Activated CD4-positive, alpha-beta T cell treated with anti-CD3 and anti-CD28 coated beads, Interleukin-2, Interleukin-4, amounts not matched to agents 100 ng/mL and 50 ng/mL, durations not matched to agents 16 hours and 8 hours (primary cell): ENCODE results near the gene DMXL2.
"Not testable (repeated sequence)": the region's sequence is repeated elsewhere in the genome, so short reads cannot be mapped to it uniquely, and the experiment has no call there.

Experiments used
- DNase-seq: peaks from one replicate; pipeline ENCODE4 v3.0.0-alpha.2; 2020; ENCODE audit warnings: low spot score

Gene DMXL2

DNA sequence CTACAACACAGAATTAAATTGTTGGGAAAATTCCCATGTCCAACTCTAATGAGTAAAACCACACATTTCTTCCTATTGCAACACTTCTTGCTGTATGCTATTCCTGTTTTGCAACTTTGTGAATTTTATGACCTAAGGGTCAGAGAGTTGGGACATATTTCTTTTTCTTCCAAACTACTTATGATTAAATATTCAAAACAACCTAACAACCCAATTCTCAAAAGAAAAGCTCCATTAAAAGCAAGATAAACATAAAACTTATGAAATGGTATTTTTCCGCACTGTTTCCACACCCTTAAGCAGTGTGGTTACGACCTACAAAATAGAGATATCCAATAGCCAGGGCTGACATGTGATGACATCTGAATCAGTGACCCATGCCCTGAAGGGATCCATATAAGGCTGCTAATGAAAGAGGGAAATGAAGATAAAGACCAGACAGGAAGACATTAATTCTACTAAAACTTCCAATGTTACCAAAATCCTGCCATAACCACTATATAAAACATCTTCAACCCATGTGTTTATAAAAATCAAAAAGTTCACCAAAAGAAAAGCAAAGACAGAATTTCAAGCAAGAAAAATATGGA, 45.6 kb downstream of the DMXL2 start:
- DNase-seq, result no peak

DNA sequence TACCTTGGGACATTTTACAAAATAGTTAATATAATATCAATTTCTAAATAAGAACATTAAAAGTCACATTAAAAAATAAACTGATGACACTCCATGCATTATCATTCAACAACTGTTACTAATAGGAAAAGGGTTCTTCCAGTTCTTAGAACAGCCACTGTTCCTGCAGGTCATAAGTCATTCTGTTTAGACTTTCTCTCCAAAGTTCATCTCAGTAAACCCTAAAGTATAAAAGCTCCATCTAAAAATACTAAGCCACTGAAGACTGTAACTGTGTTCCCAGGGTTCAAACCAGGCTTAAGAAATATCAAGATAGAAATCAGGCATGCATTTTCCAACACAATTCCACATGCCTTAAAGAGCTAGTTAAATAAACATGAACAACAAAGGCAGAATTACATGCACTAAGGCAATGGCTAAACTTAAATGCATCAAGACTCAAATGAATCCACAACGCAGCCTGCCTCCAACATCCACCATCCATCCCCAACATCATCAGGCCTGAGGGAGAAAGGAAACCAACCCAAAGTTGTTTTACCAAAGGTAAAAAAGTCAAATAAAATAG, 46.2 kb downstream of the DMXL2 start:
- DNase-seq, result no peak

DNA sequence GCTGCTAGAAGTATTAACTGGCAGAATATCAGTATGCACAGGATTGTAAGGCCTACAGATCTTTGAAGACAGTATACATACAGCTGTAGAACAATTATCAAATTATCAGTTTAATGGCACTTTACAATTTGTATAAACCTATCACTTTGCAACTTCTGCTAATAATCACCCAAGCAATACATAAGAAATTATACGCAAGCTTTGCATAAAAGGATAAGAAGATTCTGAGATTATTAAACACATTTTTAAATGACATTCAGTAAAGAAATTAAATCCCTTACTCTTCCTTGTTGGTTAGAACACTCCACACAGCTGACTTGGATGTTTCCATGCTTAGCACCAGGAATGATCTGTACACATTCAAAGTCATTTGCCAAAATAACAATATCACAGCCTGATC, 46.8 kb downstream of the DMXL2 start:
- DNase-seq, result no peak

DNA sequence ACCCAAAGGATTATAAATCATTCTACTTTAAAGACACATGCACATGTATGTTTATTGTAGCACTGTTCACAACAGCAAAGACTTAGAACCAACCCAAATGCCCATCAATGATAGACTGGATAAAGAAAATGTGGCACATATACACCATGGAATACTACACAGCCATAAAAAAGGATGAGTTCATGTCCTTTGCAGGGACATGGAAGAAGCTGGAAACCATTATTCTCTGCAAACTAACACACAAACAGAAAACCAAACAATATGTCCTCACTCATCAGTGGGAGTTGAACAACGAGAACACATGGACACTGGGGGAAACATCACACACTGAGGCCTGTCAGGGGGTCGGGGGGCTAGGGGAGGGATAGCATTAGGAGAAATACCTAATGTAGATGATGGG, 49.2 kb downstream of the DMXL2 start:
- DNase-seq, result not testable (repeated sequence)

DNA sequence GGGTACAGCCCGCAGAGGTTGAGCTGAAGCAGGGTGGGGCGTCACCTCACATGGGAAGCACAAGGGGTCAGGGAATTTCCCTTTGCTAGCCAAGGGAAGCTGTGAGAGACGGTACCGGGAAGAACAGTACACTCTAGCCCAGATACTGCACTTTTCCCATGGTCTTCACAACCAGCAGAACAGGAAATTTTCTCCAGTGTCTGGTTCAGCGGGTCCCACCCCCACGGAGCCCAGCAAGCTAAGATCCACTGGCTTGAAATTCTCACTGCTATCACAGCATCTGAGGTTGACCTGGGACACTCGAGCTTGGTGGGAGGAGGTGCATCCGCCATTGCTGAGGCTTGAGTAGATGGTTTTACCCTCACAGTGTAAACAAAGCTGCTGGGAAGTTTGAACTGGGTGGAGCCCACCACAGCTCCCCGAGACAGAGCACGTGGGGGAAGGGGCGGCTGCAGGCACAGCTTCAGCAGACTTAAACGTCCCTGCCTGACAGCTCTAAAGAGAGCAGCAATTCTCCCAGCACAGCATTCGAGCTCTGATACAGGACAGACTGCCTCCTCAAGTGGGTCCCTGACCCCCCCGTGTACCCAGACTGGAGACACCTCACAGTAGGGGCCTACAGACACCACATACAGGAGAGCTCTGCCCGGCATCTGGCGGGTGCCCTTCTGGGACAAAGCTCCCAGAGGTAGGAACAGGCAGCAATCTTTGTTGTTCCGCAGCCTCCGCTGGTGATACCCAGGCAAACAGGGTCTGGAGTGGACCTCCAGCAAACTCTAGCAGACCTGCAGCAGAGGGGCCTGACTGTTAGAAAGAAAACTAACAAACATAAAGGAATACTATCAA, 53.4 kb downstream of the DMXL2 start:
- not testable (repeated sequence) for DNase-seq

DNA sequence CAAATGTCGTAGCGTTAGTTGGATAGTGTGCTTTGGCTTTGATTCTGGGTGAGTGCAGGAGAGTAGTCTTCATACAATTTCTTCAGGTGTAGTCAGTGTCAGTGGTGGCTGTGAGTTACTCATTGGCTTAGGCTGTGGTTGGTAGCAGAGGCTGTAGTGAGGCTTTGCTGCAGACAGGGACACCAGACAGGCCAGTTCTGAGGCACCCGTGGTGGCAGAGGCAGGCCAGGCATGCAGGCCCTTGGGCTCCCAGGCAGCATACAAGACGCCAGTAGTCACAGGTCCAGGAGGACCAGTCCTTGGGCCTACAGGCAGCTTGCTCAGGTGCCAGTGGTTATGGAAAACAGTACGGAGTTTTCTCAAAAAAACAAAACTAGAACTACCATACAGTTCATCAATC, 61.3 kb downstream of the DMXL2 start:
- no peak for DNase-seq

DNA sequence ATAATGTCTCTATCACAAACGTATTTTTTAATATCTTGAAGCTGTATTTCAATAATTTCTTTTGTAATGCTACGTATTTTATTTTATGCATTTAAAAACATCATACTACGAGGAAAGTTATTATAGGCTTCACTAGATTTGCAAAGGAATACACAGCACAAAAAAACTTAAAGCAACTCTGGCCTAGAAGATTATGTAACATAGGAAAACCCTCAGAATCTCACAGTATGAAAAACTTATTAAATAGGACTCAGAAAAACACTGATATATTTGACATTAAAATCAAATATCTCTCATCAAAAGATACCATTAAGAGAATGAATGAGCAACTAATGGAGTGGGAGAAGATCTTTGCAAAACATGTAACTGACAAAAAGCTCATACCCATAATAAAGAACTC, 63.7 kb downstream of the DMXL2 start:
- DNase-seq, result no peak

DNA sequence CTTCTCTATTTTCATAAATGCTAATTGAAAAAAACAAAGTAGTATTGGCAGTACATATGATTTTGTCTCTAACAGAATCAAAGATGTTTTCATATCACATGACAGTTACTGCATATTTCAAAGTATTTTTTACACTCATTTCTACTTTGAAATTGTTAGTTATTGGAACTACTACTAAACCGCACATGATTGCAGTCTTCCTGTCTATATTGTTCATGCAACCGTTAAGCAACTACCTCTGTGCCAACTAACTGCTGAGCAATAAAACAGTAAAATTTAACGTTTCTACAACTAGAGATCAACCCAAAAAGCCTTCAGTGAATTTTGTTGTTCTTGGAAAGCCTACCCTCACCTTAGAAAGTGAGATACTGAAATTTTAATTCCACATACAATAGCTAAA, 64.2 kb downstream of the DMXL2 start:
- no peak for DNase-seq

DNA sequence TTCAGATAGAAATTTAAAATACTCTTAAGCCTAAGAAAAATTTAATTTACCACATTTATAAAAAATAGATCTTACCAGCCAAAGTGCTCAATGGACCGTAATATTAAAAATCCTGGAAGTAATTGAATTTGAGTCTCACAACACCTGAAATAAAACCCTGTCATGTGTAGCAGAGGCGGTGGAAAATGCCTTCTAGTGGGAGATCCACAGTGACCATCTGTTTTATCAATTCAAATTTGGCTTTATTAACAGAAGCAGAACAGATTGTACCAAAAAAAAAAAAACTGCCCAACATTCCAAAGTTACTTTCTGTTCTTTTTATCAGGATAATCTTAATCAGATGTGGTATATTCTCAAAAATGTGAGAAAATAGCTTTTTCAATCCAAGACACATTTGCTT, 71.7 kb downstream of the DMXL2 start:
- DNase-seq, result no peak

DNA sequence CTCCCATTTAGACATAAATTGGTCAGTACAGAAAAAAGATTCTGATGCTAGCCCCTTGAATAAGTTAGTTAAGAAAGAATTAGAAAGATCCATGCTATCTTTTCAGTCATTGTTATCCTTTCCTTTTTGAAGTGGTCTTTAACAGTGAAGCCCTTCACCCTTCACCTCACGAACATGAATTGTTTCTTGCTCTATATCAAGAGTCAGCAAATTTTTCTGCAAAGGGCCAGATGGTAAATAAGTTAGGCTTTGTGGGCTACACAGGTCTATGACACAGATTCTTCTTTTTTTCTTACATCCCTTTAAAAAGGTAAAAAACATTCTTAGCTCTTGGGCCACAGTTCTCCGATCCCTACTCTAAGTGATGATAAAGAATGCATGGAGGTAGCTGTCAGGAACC, 74.9 kb downstream of the DMXL2 start:
- DNase-seq, result no peak

DNA sequence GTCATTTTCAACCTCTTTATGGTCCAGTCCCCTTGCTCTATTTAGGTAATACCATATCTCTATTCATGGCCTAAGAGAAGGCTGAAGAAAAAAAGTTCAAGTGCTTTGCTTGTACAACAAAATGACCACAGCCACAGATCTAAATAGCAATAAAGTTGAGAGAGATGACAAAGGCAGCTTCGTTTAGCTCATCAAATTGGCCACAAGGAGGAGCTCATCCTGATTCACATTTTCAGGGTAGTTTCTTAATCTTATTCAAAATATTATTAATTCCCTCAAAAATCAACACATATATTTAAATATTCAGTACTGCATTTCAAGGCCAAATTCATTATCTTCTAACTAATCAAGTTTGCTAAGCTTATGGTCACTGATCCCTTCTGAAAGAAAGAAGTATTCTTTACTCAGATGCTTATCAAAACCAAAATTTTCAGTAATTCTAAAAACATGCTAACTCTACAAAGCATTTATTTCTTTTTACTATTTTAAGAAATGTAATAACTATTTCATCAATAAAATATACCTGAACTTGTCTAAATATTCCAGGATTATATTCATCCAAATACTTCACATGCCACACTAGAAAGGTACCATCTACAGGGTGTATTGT, 85.5 kb downstream of the DMXL2 start:
- DNase-seq, result peak; percentile 13

DNA sequence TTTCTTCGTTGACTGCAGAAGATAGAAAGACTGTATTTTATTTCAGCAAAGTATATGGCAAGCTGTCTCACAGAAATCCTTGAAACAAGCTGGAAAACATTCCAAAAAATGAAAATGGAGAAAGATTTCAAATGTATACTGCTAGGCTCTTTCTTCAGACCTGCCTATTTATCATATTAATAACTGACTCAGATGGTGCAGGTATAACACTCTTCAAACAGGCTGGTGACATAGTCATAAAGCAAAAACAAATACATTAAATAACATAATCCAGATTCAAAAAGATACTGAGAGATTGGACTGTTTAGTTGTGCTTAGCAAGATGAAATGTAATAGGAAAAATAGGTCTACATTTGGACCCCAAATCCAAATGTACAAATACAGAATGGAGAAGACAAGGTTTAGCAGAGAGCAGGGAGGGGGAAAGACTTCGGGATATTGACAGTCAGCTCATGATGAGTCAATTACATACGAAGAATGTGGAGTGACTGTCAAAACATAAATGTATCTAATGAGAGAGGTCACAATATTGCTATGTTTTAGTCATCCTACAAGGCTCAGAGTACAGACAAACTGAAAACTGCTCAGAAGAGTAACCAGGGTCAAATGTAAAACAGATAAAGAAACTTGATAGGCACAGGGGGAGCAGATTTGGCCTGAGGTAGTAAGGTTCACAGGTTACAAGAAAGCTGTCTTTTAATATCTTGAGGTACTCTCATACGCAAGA, 88.7 kb downstream of the DMXL2 start:
- DNase-seq, result peak; percentile 9

DNA sequence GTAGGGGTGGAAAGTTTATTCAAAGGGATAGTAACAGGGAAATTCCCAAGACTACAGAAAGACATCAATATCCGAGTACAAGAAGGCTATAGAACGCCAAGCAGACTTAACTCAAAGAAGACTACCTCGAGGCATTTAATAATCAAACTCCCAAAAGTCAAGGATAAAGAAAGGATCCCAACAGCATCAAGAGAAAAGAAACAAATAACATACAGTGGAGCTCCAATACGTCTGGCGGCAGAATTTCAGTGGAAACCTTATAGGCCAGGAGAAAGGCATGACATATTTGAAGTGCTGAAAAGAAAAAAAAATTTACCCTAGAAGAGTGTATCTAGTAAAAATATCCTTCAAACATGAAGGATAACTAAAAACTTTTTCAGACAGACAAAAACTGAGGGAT, 95.6 kb downstream of the DMXL2 start:
- no peak for DNase-seq

DNA sequence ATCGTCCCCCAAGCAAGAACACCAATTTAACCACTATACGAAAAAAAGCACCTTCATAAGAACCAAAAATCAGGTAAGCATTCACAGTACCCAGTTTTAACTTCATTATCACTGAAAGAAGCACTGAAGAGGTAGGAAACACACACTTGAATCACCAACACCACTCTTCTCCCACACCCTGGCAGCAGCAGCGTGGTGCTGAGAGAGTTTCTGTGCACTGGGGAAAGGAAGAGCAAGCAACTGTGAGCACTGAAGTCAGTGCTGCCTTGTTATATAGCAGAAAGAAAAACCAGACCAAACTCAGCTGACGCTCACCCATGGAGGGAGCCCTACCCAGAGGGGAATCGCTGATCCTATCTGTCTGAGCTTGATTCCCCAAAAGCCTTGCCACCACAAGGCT, 98.2 kb downstream of the DMXL2 start:
- DNase-seq, result no peak

DNA sequence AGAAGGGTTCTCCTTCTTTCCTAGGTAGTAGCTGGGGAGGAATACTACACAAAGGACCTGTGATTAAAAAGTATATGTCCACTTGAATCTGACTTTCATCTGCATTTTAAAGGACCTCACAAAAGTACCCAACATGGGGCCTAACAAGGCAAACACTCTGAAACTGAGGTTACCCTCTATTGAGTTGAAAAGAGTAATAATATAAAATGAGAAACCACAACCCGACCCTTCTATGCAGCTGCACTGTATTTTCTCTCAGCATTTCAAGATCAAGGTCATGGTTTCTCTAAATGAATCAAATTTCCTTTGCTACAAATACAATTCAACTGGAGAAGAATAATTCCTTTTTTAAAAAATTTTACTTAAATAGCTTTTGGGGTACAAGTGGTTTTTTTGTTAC, 106.3 kb downstream of the DMXL2 start:
- DNase-seq, result no peak

DNA sequence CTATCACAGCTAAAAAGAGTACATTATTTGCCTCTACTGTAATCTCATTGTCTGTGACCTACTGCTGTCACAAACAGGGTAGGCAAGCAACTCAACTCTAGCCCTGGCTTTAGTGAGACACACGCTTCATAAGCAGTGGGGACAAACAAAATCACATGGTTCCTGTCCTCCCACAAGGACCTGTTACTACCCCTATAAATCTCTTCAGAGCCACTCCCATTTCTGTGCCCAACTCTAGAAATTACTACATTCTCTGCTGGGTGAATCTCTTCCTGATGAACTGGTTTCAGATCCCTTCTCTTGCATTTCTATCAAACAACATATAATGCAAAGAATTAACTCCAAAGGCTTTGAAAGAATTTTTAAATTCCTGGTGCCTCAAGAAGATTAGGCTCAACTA, 117.3 kb downstream of the DMXL2 start:
- DNase-seq, result no peak

DNA sequence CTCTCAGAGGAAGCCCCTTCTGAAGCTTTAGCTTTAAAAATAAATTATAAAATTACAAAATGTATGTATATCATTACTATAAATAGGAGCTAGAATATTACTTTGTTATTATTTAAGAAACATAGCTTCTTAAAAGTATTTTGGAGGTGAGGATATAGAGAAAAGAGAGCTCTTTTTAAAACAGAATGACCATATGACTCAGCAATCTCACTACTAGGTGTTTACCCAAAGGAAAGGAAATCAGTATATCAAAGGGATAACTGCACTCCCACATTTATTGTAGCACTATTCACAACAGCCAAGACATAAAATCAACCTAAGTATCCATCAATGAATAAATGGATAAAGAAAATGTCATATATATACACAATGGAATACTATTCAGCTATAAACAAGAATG, 119.6 kb downstream of the DMXL2 start:
- no peak for DNase-seq

DNA sequence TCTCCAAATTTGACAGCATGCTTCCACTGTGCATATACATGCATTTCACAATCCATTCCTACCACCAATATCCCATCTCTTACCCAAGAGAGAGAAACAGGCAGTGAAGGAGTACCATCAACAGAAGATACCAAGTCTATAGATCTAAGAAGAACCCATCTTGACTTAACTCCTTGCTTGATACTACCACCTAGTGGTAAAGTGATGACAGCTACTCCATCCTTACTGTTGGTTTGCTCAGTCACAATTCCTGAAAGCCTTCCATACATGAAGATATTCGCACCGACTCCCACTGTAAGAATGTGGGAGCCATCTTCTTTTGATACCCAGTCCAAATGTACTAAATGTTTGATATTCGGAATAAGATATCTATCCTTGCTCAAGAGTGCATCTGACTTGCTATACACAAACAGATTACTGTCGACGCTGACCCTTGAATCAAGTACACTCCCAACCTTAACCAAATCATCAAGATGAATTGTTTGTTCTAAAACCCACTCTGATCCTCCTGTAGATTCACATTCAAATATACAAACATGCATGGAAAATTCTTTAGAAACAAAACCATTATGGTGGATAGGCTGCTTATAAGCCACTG, 123.1 kb downstream of the DMXL2 start:
- DNase-seq, result peak; percentile 27

DNA sequence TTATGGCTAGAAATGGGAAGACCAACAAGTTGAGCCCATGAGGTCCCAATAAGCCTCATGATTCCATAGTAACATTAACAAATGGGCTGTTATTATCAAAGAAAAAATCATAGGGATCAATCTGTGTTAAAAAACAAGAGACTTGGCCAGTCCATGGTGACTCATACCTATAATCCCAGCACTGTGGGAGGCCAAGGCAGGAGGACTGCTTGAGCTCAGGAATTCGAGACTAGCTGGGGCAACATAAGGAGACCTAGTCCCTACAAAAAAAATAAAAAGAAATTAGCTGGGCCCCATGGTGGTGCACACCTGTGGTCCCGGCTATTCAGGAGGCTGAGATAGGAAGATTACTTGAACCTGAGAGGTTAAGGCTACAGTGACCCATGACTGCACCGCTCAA, 124.8 kb downstream of the DMXL2 start:
- no peak for DNase-seq

DNA sequence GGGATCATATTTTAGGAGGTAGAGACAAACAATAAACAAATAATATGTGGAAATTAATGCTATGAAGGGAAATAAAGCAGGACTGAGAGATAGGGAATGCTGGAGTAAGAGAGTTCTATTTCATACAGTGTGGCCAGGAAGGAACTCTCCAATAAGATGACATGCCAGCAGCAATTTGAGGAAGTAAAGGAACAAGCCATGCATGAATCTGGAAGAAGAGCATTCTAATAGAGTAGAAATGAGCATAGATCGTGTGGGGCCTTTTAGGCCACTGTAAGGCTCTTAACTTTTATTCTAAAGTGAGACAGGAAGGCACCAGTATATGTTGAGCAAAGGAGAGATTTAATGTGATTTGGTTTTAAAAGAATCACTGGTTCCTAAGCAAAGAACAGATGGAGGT, 126.3 kb downstream of the DMXL2 start:
- no peak for DNase-seq

DNA sequence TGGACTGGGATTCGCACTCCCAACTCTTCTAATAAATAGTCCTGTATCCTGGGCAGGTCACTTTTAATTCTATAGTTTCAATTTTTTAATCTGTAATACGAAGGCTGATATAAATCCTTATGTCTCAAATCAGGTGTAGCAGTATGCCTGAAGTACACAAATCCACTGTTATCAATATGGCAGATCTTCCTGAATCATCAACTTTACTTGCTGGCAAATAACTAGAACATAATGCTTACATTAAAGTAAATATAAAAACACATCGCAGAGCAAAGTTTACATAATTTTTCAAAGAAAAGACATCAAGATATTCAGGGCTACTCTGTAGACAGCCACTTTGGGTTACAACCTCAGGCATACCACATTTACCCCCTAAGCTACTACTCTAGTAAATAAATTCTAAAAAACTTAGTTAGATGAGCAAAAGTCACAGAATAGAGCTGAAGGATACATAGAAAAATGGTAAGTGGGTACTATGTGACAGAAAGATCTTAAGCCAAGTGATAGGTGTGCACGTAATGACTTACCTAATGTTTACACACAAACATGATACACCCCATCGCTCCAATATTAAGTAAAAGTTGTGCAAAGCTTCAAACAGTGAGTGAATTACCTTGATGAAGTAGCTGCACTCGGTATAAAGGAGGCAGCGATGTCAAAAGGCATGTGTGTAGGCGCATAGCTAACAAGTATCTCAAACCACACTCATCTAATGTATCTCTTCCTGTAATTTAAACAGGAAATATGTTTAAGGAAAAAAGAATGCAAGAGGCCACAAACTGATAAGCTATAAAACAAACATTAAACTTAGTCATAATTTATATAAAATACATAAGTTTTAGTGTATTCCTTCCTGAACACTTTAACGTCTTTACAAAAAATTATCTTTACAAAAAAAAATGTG, 127.9 kb downstream of the DMXL2 start:
- DNase-seq, result no peak
